HCT116 (cell line): ENCODE measurements around the gene PFDN4.

Source experiments
- EZH2 ChIP-seq: fragments of 200-600 bp; sonication (generic); IDR thresholded peaks from 2 replicates; pipeline ENCODE4 v1.6.1; 2017; ENCODE audit warnings: antibody characterized with exemption, mixed run types
- YY1 ChIP-seq: IDR thresholded peaks from 2 replicates; pipeline ENCODE4 v1.6.1; 2011; ENCODE audit warnings: low read length, low read depth, moderate library complexity, mild to moderate bottlenecking; ENCODE audit not compliant: insufficient replicate concordance; ENCODE audit errors: extremely low read depth

GRCh38 chr20:54204481-54204880 is 3.4 kb upstream of the PFDN4 start:
- TF ChIP-seq EZH2 (no peak), YY1 (no peak)
